Neutrophil (primary cell): ENCODE results near the gene PPP1R2.

Experiments used
- H3K27ac ChIP-seq: fragments of 200-600 bp; sonication (generic); 2 replicates; pipeline ENCODE4 v1.5.1; 2016; ENCODE audit warnings: mild to moderate bottlenecking, moderate library complexity
- H3K27me3 ChIP-seq: fragments of 200-600 bp; sonication (generic); 2 replicates; pipeline ENCODE4 v1.6.0; 2016; ENCODE audit warnings: mild to moderate bottlenecking
- H3K36me3 ChIP-seq: fragments of 200-600 bp; sonication (generic); 2 replicates; pipeline ENCODE4 v1.5.1; 2017
- H3K4me1 ChIP-seq, 2 experiments: fragments of 200-600 bp in 1 of 2; sonication (generic) in 1 of 2; 1 replicate in 1 of 2; 2 replicates in 1 of 2; pipeline versions ENCODE4 v1.5.1 to v1.6.1; 2013 to 2016; ENCODE audit warnings: low read depth in 1 of 2, low read length in 1 of 2, mild to moderate bottlenecking in 1 of 2, moderate library complexity in 1 of 2; ENCODE audit not compliant: control insufficient read depth in 1 of 2, insufficient read depth in 1 of 2
- H3K4me3 ChIP-seq, 2 experiments: fragments of 200-600 bp in 1 of 2; sonication (generic) in 1 of 2; 1 replicate in 1 of 2; 2 replicates in 1 of 2; pipeline ENCODE4 v1.5.1; 2013 to 2016; ENCODE audit warnings: low read depth in 1 of 2, low read length in 1 of 2, mild to moderate bottlenecking in 1 of 2, moderate library complexity in 1 of 2
- H3K9me3 ChIP-seq: fragments of 200-600 bp; sonication (generic); 2 replicates; pipeline ENCODE4 v1.5.1; 2016
- CTCF ChIP-seq: fragments of 200-600 bp; sonication (generic); IDR thresholded peaks from 2 replicates; pipeline ENCODE4 v1.5.1; 2016; ENCODE audit warnings: antibody characterized with exemption

PPP1R2 gene

GRCh38 chr3:195549931-195550519, 6.9 kb upstream of the PPP1R2 start:
- no peaks in the 10 kb centered on the region for H3K9me3 ChIP-seq
- TF ChIP-seq CTCF: no peak
- peak overlapping the region; percentile 25 for H3K4me3 ChIP-seq
- H3K27me3 ChIP-seq: peaks cover 24% of the 10 kb centered on the region
- peak overlapping the region; percentile 86 for H3K27ac ChIP-seq
- H3K36me3 ChIP-seq: no peaks in the 10 kb centered on the region
- H3K4me1 ChIP-seq: peaks cover 29 to 43% of the 10 kb centered on the region in 2 experiments

DNA sequence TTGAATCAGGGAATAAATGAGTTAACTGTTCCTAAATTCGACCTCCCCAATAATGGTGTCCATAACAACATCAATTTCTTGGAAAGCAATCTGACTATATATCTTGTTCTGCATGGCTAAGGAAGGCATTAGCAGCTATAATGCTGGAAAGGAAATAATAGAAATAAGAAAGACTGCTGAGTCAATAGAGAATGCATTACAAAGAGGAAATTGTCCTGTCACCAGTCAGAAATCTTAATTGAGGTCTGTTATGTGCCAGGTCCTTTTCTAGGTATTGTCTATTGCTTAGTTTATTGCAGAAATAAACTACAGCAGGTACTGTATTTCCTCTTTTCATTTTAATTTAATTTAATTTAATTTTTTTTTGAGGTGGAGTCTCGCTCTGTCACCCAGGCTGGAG, 5.9 kb upstream of the PPP1R2 start:
- Histone ChIP-seq H3K36me3 (no peaks in the 10 kb centered on the region), H3K27me3 (peaks cover 31% of the 10 kb centered on the region), H3K27ac (peak overlapping the region; percentile 86), H3K9me3 (no peaks in the 10 kb centered on the region), H3K4me1 (peaks cover 29 to 44% of the 10 kb centered on the region in 2 experiments), H3K4me3 (peak overlapping the region in 1 of 2 experiments; percentile 25)
- TF ChIP-seq CTCF: no peak

GRCh38 chr3:195548501-195548900, 5.4 kb upstream of the PPP1R2 start:
- Histone ChIP-seq H3K27ac (no peak overlapping the region), H3K36me3 (no peaks in the 10 kb centered on the region), H3K27me3 (peaks cover 35% of the 10 kb centered on the region), H3K9me3 (no peaks in the 10 kb centered on the region), H3K4me1 (peaks cover 33 to 49% of the 10 kb centered on the region in 2 experiments), H3K4me3 (no peak overlapping the region)
- TF ChIP-seq CTCF: no peak

DNA sequence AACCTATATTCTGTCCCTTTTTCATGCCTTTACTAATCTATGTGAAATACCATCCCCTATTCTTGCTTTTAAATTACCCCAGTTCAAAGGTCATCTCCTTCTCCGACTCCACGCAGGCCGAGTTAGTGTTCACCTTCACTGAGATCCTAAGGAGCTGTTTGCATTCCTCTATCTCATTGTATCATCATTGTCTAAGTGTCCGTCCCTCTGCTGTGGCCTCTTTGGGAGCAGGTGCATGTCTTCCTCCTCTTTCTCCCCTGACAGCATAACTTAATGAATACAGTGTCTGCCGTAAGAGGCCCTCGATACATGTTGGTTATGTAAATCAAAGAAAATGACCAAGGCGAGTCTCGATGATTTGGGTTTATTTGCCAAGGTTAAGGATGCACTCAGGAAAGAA, 4.9 kb upstream of the PPP1R2 start:
- no peak overlapping the region for H3K27ac ChIP-seq
- no peaks in the 10 kb centered on the region for H3K36me3 ChIP-seq
- no peak for TF ChIP-seq CTCF
- H3K4me3 ChIP-seq: no peak overlapping the region
- peaks cover 36% of the 10 kb centered on the region for H3K27me3 ChIP-seq
- H3K9me3 ChIP-seq: no peaks in the 10 kb centered on the region
- peaks cover 35 to 50% of the 10 kb centered on the region in 2 experiments for H3K4me1 ChIP-seq

GRCh38 chr3:195546130-195546560, 3.0 kb upstream of the PPP1R2 start:
- Histone ChIP-seq H3K36me3 (no peaks in the 10 kb centered on the region), H3K4me3 (no peak overlapping the region), H3K27ac (no peak overlapping the region), H3K4me1 (peaks cover 49 to 61% of the 10 kb centered on the region in 2 experiments), H3K27me3 (peaks cover 36% of the 10 kb centered on the region), H3K9me3 (no peaks in the 10 kb centered on the region)
- TF ChIP-seq CTCF: no peak
